Measurements from ENCODE around the gene SLC46A2.

The SLC46A2 gene

DNA sequence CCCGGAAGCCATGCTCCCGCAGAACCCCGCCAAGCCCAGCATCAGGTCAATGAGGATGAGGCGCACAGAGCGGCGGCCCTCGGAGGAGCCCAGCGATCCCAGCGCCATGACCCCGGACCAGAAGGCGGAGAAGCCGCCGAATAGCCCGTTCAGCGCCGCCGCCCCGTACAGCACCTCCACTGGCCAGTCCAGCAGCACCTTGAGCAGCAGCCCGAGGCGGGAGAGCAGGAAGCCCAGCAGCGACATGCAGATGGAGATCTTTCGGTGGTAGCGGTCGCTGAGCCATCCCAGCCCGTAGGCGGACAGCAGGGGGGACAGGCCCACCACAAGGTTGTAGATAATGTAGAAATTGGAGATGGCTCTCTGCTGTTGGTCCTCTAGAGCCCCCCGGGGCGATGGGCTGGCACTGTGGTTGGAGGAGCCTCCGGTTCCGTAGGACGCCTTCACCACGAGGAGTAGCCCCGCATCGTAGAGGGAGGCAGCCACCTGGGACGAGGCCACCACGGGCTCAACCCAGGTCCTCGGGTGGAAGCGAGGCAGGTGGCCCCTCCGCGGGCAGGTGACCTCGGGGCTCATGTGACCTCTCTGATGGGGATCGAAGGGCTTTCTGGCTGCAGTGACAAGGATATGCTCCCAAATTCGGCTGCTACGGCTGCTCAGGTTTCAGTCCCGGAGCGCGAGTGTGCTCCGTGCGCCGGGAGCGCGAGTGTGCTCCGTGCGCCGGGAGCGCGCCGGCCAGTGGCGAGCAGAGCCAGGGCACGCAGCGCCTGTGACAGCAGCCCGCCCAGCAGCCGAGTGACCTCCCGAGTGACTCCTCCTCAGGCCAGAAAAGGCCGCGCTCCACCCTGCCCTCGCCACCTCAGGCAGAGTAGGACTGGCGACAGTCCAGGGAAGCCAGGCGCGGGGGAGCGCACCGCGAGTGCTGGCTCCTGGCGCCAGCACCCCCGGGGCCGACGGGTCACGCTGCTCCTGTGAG lies at the start of gene SLC46A2:
Gene SLC46A2, minus strand, starts transcription at position 771 of the 976 bp plus-strand sequence. Its CDS starts 195 bp downstream, at position 576.
- no peak for DNase-seq

GRCh38 chr9:112939418-112939817 lies 48.7 kb upstream of the SLC46A2 start:
- DNase-seq, result no peak

GRCh38 chr9:112933696-112934095 lies 43.0 kb upstream of the SLC46A2 start:
- no peak for DNase-seq

DNA sequence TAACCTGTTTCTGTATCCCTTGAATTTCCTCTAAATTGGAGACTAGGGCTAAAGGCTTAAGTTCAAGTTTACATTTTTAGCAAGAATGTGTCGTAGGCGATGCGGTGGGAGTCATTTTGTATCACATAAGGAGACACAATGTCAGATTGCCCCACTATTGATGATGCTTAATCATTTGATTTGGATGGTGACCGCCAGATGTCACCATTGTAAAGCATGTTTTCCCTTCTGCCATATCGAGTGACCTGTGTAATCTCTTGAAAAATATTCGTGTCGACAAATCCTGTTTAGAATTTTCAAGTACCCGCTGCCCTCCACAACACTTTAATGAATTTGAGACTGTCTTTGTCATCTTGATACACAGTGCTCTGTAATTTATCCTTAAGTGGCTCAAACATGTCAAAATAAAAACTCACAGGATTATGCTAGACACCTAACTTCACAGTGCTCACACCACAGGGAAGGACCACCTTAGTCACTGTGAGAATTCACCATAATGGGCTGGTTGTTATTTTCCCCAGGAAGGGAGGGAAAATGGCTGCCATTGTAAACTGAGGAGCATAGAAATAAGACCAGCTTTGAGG lies 34.5 kb upstream of the SLC46A2 start:
- DNase-seq, result peak; percentile 29

DNA sequence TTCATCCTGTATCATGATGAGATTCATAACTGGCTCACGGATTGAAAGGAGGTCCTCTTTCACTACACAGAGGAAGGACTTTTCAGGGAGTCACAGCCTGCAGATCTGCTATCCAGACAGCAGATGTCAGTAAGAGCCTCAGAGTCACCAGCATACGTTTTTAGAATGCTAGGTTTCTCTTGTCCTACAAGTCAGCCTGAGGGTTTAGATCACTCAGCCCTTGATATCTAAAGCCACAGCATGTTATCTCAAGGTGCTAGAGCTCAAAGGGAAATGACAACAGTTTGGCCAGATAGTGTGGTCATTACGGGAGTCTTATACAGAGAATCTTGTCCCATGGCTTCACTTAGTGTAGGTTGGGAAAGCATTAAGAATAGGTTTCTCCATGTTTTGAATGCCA lies 30.9 kb upstream of the SLC46A2 start:
- peak; percentile 23 for DNase-seq

DNA sequence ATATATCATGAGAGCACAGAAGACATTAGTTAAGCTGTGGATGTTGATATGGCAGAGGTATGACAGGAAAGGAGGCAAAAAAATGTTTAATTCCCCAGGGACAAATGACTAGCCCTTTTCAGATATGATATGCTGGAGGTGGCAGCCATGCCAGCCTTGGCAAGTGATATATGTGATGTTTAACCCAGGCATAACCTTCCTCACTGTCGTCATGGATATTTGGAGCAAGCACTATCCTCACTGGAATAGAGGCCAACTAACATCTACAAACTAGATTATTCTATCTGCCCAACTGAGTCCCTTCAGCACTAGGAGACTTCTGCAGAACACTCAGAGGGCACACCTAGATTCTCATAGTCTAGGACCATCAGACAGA lies 27.3 kb upstream of the SLC46A2 start:
- no peak for DNase-seq

- DNase-seq, result no peak
Observed at GRCh38 chr9:112917047-112917986, 26.6 kb upstream of the SLC46A2 start.

DNA sequence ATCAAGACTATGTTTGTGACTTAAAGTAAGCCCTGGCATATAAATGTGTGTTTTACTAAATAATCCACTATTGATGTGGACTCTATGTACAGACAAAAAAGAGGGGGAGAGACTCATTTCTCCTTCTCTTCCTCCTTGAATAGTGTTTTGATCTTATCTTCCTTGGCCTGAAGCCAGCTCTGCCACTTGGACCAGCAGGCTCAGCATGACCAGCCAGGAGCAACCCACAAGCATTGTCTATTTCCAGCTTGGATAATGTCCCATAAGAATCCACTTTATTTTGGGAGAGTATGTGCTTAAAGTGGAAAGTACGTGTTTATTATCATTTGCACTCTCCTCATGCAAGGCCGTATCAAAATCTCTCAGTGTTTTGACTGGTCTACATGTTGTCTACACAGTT lies 23.8 kb upstream of the SLC46A2 start:
- DNase-seq, result no peak

DNA sequence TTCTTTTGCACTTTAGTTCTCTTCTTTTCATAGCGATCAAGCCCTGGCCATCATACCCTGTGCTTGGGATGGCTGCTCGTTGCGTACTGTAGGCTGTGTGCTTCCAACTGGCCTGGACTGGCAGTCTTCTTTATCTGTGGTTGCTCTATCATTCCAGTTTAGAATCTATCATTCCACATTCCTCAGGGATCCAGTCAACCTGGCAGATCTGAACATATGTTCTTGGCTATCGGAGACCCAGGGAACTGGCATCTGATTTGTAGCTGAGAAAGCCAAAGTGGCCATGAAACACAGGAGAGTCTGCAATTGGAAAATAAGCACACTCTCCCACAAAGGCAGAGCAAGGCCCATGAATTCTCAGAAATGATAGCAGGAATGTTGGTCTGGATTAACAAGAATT lies 22.6 kb upstream of the SLC46A2 start:
- DNase-seq, result no peak

- DNase-seq, result no peak
Observed at GRCh38 chr9:112912636-112913035, 22.0 kb upstream of the SLC46A2 start.

DNA sequence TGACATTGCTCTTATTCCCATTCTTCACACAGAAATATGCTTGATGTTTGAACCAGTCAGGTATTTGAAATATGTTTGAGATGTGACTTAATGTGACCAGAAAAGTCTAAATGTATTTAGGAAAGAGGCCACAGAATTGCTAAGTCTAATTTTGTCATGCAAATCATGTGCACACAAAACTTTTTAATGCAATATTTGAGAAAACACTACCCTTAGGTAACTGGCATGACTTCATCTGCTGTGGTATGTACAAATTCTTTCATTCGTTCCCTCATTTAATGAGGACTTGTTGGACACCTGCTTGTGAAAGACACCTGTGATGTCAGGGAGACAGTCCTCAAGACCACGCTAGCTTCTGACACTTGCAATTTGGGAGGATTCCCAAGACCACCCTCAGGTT lies 21.1 kb upstream of the SLC46A2 start:
- no peak for DNase-seq

DNA sequence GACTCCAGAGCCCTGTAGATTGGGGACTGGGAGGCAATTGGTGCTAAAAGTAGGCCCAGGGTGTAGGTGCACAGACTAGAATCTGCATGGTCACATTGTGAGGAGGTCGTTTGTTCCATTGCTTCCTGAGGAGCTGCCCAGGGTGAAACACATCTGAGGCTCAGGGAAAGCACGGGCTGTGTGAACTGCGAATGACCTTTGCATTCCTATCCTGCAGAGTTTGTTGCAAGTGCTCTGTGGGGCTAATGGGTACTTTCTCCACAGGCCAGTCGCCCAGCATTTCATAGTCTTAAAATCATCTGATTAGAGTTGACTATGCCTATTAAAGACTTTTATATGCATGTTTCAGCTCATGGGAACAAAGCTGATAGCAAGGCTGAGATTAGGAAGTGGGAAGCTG lies 14.4 kb upstream of the SLC46A2 start:
- no peak for DNase-seq

DNA sequence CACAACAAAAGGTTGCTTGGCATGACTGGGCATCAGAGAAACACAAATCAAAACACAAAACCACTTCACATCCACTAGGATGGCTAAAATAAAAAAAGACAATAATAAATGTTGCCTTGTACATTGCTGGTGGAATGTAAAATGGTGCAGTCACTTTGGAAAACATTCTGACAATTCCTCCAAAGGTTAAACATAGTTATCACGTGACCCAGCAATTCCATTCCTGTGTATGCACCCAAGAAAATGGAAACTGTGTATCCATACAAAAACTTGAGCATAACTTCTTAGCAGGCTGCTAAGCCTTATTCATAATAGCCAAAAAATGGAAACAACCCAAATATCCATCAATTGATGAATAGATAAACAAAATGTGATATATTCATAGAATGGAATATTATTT lies 10.2 kb upstream of the SLC46A2 start:
- DNase-seq, result no peak

DNA sequence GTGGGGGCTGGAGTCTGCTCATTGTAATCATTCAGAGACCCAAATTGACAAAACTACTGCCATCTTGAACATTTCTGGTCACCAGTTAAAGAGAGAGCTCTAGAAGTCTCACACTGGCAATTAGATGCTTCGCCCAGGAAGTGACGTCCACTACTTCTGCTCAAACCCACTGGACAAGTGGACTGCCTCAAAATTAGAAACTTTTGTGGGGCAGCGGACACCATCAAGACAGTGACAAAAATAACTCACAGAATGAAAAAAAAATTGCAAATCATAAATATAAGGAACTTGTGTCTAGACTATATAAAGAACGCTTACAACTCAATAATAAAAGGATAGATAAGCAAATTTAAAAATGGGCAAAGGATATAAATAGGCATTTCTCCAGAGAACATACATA lies 9.8 kb upstream of the SLC46A2 start:
- DNase-seq, result no peak

GRCh38 chr9:112898872-112899311 lies 8.2 kb upstream of the SLC46A2 start:
- DNase-seq, result no peak

DNA sequence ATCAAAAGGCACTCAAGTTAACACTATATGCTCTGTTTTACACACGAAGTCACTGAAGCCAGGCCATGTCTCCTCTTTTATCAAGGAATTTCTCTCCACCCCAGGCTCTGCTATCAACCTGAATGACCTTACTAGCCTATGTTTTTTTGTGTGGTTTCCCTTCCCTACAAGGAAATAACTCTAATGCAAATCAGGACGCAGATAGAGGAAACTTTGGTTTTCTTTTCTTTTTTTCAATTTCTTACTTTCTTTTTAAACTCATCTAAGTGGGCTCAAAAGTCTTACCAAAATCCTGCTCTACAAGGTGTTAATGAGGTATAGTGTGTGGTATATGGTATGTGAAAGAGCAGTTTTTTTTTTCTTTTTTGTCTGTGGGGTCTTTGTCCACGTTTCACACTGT lies 5.5 kb upstream of the SLC46A2 start:
- DNase-seq, result no peak

- no peak for DNase-seq
Observed at GRCh38 chr9:112894699-112895098, 4.0 kb upstream of the SLC46A2 start.

- DNase-seq, result no peak
Observed at GRCh38 chr9:112894041-112894440, 3.4 kb upstream of the SLC46A2 start.

GRCh38 chr9:112892981-112893380 lies 2.3 kb upstream of the SLC46A2 start:
- no peak for DNase-seq

GRCh38 chr9:112891521-112891920 lies 845 bp upstream of the SLC46A2 start:
- no peak for DNase-seq

DNA sequence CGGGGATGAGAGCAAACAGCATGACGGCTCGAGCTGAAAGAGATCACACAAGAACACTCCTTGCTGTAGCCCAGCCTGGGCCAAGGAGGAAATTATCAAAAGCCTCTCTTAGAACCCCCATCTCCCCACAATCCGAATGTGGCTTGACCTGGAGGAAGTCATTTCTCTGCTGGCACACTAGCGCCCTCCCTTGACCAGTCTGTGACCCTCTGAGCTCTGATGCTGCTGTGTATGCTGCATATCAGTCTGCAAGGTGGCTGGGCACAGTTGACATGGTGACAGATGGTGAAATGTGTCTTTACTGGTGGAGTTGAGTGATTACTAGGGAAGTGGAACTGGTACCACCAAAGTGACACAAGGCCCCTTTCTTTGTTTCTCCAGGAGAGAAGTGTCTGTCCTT lies 3.3 kb downstream of the SLC46A2 start:
- no peak for DNase-seq

- no peak for DNase-seq
Observed at GRCh38 chr9:112886351-112886750, 4.3 kb downstream of the SLC46A2 start.

DNA sequence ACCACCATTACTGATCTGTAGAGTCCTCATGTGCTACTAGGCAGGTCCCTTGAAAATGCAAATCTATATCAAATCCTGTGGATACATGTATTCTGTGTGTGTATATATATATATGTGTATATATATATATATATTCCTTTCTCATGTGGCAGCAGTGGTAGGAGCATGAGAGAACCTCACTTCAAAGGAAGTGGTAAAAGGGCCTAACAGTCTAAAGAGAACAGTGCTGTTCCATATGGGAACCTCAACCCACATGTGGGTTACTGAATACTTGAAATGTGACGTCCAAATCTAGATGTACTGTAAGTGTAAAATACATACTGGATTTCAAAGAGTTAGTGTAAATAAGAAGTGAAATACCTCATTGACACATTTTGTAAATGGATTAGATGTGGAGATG lies 5.4 kb downstream of the SLC46A2 start:
- no peak for DNase-seq
